Measurements from ENCODE around the gene OAF. TPM values are rescaled to one million over a fixed set of nuclear protein-coding genes. Genes with fewer than 3 reads are reported as not detected.

The OAF gene
- polyA plus RNA-seq, 1 experiment, result 47.5 TPM

DNA sequence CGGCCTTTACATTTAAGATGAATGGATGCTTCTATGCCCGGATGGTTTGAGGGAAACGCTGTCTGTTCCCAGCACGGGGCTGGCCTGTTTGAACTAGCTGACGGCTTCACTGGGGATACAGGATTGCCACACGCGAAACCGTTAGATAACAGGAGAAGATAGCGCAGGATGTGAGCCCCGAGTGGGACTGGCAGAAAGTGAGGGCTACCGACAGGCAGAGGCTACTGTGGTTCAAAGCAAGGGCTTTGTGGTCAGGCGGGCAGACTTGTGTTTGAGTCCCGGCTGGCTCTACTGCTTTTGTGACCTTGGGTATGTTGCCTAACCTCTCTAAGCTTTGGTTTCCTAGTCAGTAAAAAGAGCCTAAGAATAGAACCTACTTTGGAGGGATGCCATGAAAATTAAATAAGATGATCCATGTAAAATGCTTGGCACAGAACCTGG is 2.8 kb upstream of the OAF start:
- no peak for DNase-seq (ENCODE audit: low read depth)
- no peaks in the 10 kb centered on the region for H3K36me3 ChIP-seq (ENCODE audit: control insufficient read depth, insufficient read depth, low read length)
- H3K4me3 ChIP-seq (ENCODE audit: low read depth, low read length), result no peak overlapping the region
- ChIA-PET CTCF (interaction anchor here (1.1 to 1.6 kb wide), 2 partner anchors 21 to 26 kb away, joined by 3 to 4 read pairs; no protein-coding TSS in a partner anchor), POLR2A (no interaction called here)
- H3K27me3 ChIP-seq (ENCODE audit: control insufficient read depth, insufficient read depth, low read length), result no peaks in the 10 kb centered on the region
- TF ChIP-seq, protein P1, sequence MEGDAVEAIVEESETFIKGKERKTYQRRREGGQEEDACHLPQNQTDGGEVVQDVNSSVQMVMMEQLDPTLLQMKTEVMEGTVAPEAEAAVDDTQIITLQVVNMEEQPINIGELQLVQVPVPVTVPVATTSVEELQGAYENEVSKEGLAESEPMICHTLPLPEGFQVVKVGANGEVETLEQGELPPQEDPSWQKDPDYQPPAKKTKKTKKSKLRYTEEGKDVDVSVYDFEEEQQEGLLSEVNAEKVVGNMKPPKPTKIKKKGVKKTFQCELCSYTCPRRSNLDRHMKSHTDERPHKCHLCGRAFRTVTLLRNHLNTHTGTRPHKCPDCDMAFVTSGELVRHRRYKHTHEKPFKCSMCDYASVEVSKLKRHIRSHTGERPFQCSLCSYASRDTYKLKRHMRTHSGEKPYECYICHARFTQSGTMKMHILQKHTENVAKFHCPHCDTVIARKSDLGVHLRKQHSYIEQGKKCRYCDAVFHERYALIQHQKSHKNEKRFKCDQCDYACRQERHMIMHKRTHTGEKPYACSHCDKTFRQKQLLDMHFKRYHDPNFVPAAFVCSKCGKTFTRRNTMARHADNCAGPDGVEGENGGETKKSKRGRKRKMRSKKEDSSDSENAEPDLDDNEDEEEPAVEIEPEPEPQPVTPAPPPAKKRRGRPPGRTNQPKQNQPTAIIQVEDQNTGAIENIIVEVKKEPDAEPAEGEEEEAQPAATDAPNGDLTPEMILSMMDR (IDR thresholded peaks at IDR 0.05; ENCODE audit: insufficient read depth, low read depth, low read length), result no peak

DNA sequence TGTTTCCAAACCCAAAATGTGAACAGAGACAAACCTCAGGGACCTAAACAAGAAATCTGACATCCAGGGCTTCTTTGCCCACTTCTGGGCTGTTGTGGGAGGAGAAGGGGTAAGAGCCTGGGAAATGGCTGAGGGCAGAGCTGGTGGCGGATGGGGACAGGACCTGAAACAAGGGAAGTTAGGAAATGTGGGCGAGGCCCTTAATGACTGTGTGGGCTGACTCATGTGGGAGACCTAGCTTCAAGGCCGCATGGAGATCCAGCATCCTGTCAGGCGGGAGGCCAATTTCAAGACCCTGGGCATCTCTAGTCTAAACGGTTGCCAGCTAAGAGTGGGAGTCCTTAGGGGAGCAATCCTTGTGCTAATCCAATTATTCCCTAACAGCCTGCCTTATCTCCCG is 2.1 kb upstream of the OAF start:
- CTCF ChIA-PET, result interaction anchor here (1.1 to 1.6 kb wide), 2 partner anchors 21 to 27 kb away, joined by 3 to 4 read pairs; no protein-coding TSS in a partner anchor
- TF ChIP-seq, protein P1 (IDR thresholded peaks at IDR 0.05; ENCODE audit: insufficient read depth, low read depth, low read length), result no peak
- no peak for DNase-seq (ENCODE audit: low read depth)
- Histone ChIP-seq H3K4me3 (ENCODE audit: low read depth, low read length) (no peak overlapping the region), H3K36me3 (ENCODE audit: control insufficient read depth, insufficient read depth, low read length) (no peaks in the 10 kb centered on the region), H3K27me3 (ENCODE audit: control insufficient read depth, insufficient read depth, low read length) (no peaks in the 10 kb centered on the region)
- POLR2A ChIA-PET, result no interaction called here

DNA sequence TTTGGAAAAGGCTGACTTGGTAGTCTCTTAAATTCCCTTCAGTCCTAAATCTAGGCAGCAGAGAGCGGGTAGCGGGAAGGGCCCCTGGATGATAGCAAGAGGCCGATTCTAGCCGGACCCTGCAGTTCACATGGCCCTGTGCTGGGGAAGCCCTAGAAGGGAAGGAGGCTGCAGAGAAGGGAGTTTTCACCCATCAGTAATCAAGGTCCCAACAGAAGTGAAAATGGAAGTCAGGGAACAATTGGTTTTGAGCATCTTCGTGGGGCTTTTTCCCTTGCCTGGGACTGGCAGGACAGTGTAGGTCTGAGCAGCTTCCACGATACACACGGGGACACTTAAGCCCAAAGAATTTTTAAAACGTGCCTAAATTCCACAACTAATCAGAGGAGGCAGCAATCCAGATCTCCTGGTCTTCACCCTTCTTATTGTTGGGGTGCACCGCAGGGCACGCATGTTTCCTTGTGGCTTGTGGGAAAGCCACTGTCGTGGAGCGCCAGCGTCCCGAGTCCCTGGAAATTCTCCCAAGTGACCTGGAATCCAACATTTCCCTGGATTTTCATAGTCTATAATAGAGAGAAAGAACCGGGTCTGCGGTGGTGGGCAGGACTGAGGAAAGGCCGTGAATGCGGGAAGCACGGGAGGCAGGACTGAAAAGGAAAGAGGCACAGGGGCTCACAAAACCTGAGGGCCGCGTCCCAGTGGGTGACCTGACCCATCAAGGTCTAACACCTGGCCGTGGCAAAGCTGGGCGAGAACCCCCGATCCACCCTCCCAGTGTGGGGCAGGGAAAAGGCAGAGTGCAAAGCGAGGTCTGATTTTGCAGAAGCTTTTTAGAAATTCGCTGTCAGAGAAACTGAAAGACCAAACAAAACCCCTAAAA is 846 bp upstream of the OAF start:
- peaks cover 1% of the 10 kb centered on the region; the same call in 1 of the 2 replicates for H3K36me3 ChIP-seq (ENCODE audit: control insufficient read depth, insufficient read depth, low read length)
- DNase-seq (ENCODE audit: low read depth), result no peak
- POLR2A ChIA-PET, result no interaction called here
- H3K4me3 ChIP-seq (ENCODE audit: low read depth, low read length), result peak overlapping the region; percentile 72
- H3K27me3 ChIP-seq (ENCODE audit: control insufficient read depth, insufficient read depth, low read length), result no peaks in the 10 kb centered on the region
- CTCF ChIA-PET, result interaction anchor here (0.8 kb wide), 1 partner anchor 35 kb away, joined by 3 read pairs; no protein-coding TSS in a partner anchor
- TF ChIP-seq, protein P1 (IDR thresholded peaks at IDR 0.05; ENCODE audit: insufficient read depth, low read depth, low read length), result no peak

DNA sequence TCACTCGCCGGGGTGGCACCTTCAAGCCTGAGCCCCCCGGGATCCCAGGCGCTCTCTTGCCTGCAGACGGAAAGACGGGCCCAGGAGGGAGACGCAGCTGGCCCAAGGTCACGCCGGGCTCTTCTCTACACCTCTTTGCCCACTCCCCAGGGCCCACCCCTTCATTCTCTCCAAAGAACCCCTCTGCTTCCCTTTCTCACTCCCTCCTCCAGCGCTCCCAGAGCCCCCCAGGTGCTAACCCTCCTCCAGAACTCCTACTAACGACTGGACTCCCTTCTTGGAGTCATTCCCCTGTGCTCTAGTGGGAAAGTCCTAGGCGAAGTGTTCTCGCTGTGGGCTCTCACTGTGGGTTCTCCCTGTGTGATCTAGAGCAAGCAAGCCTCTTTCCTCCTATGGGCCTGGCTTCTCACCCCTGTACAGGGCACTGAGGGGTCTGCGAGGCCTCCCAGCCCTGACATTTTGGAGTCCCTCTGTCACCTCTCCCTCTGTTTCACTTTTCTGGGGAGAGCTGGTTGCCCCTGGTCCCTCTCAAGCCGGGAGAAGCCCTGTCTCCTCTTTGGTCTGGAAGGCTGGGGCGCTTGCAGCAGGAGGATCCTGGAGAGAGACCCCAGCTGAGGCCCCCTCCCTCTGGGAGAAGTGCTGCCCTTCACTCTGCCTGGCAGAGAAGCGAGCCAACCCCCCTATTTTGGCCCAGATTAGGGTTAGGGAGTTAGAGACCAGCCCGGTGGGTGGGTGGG is 858 bp downstream of the OAF start:
- TF ChIP-seq, protein P1 (IDR thresholded peaks at IDR 0.05; ENCODE audit: insufficient read depth, low read depth, low read length), result no peak
- Histone ChIP-seq H3K36me3 (ENCODE audit: control insufficient read depth, insufficient read depth, low read length) (peaks cover 2% of the 10 kb centered on the region; the same call in 1 of the 2 replicates), H3K4me3 (ENCODE audit: low read depth, low read length) (peak overlapping the region; percentile 72), H3K27me3 (ENCODE audit: control insufficient read depth, insufficient read depth, low read length) (no peaks in the 10 kb centered on the region)
- ChIA-PET POLR2A (no interaction called here), CTCF (interaction anchor here (0.6 to 5.0 kb wide), 2 partner anchors 90 to 127 kb away, joined by 3 to 26 read pairs; no protein-coding TSS in a partner anchor)
- DNase-seq (ENCODE audit: low read depth), result no peak

Data from BJ (cell line).